Glutamatergic neuron (in vitro differentiated cells): ENCODE results near the gene ADD2. TPM values are rescaled to one million over a fixed set of nuclear protein-coding genes. Genes with fewer than 3 reads are reported as not detected.

Experiments
- DNase-seq: peaks from one replicate; pipeline ENCODE4 v3.0.0; 2022
- H3K27ac Mint-ChIP-seq: one replicate; pipeline ENCODE4 v1.8.0; 2020; ENCODE audit warnings: mild to moderate bottlenecking, mixed read lengths, inconsistent platforms; ENCODE audit not compliant: unreplicated experiment
- H3K27me3 Mint-ChIP-seq: one replicate; pipeline ENCODE4 v1.8.0; 2020; ENCODE audit warnings: mild to moderate bottlenecking, moderate library complexity, mixed read lengths, inconsistent platforms; ENCODE audit not compliant: unreplicated experiment
- H3K36me3 Mint-ChIP-seq: one replicate; pipeline ENCODE4 v1.8.0; 2020; ENCODE audit warnings: mild to moderate bottlenecking, mixed read lengths, inconsistent platforms; ENCODE audit not compliant: unreplicated experiment
- H3K4me1 Mint-ChIP-seq: one replicate; pipeline ENCODE4 v1.8.0; 2020; ENCODE audit warnings: mild to moderate bottlenecking, low read depth, mixed read lengths, inconsistent platforms; ENCODE audit not compliant: unreplicated experiment
- H3K4me3 Mint-ChIP-seq: one replicate; pipeline ENCODE4 v1.8.0; 2020; ENCODE audit warnings: mild to moderate bottlenecking, mixed read lengths, inconsistent platforms; ENCODE audit not compliant: unreplicated experiment
- H3K9me3 Mint-ChIP-seq: one replicate; pipeline ENCODE4 v1.8.0; 2020; ENCODE audit warnings: mild to moderate bottlenecking, moderate library complexity, mixed read lengths, inconsistent platforms; ENCODE audit not compliant: unreplicated experiment
- total RNA-seq: library from RNA; stranded (reverse); fragmentation: NEBNext Ultra II Directional; extraction: Animal tissue kit (Norgen Biotek cat#: 25700); gene quantifications from one replicate; pipeline ENCODE4 v1.2.1, GENCODE V29; 2021; ENCODE audit not compliant: unreplicated experiment
- TF ChIP-seq, protein P1 (sequence below): fragments of 200-600 bp; sonication (generic); IDR thresholded peaks from one replicate; pipeline ENCODE4 v1.5.0; 2021; ENCODE audit not compliant: partially characterized antibody, unreplicated experiment

Gene ADD2
- total RNA-seq, 1 donor from 2014 or later: 373 TPM

DNA sequence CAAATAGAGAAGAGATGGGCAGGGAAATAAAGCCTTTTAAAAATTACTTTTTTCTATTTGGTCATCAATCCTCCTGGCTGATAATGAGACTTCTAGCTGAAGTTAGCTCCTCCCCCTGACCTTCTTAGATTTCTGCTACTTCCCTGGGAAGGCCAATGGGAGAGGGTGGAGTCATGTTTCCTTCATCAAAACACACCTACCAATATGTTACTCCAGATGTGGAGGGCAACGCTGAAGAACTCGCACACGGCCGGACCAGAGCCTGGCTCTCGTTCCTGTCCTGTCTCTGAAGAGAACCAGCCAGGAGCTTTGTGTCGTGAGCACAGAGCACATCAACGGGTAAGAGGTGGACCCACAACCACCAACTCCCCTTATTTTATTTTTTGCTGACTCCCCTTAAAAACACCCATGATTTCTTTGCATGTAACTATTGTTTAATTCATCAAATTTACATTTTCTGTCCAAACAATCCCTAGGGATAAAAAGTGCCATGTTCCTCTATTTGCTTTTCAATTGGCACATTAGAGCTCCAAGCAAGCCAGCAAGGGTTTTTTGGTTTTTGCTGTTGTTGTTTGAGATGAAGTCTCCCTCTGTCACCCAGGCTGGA lies 94.9 kb downstream of the ADD2 start:
- Mint-ChIP-seq H3K4me1 (peaks cover 14% of the 10 kb centered on the region), H3K4me3 (no peak overlapping the region), H3K27me3 (peaks cover 19% of the 10 kb centered on the region), H3K27ac (peak overlapping the region; percentile 49), H3K36me3 (peaks cover 31% of the 10 kb centered on the region), H3K9me3 (peaks cover 27% of the 10 kb centered on the region)
- DNase-seq: no peak
- TF ChIP-seq, protein P1, sequence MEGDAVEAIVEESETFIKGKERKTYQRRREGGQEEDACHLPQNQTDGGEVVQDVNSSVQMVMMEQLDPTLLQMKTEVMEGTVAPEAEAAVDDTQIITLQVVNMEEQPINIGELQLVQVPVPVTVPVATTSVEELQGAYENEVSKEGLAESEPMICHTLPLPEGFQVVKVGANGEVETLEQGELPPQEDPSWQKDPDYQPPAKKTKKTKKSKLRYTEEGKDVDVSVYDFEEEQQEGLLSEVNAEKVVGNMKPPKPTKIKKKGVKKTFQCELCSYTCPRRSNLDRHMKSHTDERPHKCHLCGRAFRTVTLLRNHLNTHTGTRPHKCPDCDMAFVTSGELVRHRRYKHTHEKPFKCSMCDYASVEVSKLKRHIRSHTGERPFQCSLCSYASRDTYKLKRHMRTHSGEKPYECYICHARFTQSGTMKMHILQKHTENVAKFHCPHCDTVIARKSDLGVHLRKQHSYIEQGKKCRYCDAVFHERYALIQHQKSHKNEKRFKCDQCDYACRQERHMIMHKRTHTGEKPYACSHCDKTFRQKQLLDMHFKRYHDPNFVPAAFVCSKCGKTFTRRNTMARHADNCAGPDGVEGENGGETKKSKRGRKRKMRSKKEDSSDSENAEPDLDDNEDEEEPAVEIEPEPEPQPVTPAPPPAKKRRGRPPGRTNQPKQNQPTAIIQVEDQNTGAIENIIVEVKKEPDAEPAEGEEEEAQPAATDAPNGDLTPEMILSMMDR: no peak

DNA sequence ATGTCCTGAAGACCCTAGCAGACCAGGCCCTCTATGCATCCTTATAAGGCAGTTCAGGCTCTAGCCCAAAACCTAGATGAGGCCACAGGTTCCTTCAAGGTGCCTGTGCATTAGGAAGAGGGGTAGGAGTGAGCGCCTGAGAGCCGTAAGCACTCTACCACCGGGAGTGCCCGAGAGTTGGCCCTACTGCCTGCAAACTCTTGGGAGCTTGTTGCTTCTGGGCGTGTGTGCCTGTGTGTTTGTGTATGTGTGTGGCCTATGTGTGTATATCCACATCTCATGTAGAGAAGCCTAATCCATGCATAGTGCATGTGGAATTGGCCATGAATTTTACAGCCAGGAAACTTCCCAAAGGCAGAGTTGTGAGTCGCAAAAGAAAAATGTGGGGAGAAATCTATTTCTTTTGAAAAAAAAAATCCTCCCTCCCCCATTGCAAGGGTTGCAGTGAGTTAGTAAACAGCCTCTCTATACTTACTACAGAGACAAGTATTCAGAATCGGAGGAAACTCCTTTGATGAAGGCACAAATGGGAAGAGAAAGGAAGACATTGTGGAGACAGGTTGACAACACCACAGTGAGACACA lies 96.8 kb downstream of the ADD2 start:
- peaks cover 31% of the 10 kb centered on the region for H3K27me3 Mint-ChIP-seq
- DNase-seq: no peak
- peaks cover 30% of the 10 kb centered on the region for H3K36me3 Mint-ChIP-seq
- H3K27ac Mint-ChIP-seq: no peak overlapping the region
- H3K4me3 Mint-ChIP-seq: no peak overlapping the region
- H3K9me3 Mint-ChIP-seq: peaks cover 30% of the 10 kb centered on the region
- TF ChIP-seq, protein P1: no peak
- H3K4me1 Mint-ChIP-seq: peaks cover 15% of the 10 kb centered on the region

DNA sequence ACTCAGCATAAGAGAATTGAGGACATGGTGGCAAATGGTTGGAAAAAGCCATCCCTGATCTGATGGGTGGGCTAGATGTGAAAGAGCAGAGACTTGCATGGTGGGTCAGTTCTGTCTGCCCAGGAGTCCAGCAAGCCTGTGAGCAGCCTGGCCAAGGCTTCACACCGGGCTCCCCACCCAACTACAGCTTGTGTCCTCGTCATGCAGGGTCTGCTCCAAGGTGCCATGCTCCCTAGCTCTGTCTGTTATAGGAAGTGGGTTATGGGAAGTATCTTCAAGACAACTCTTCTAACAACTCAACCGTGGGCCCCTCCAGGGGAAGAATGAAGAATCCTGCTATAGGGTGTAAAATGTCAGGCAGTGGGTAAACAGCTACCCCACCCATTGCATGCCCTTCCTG lies 97.4 kb downstream of the ADD2 start:
- Mint-ChIP-seq H3K4me1 (peaks cover 15% of the 10 kb centered on the region), H3K27ac (no peak overlapping the region), H3K36me3 (peaks cover 30% of the 10 kb centered on the region), H3K9me3 (peaks cover 29% of the 10 kb centered on the region), H3K4me3 (no peak overlapping the region), H3K27me3 (peaks cover 34% of the 10 kb centered on the region)
- no peak for DNase-seq
- TF ChIP-seq, protein P1: no peak

DNA sequence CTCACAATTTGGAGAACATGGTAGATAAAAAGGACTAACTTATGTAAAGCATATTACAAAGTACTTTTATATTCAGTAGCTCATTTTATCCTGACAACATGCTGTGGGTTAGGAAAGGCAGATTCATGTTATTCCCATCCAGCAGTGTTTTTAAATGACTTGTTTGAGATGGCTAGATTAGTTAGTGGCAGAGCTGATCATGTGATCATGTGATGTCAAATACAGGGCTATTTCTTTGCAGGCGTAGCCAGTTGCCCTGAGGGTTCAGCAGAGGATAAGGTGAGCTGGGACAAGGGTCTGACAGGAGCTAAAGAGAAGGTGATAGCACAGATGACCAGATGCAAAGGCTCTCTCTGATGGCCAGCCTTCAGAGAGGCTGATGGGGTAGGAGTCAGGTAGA lies 97.8 kb downstream of the ADD2 start:
- no peak for DNase-seq
- Mint-ChIP-seq H3K36me3 (peaks cover 30% of the 10 kb centered on the region), H3K9me3 (peaks cover 33% of the 10 kb centered on the region), H3K27me3 (peaks cover 36% of the 10 kb centered on the region), H3K27ac (no peak overlapping the region), H3K4me3 (no peak overlapping the region), H3K4me1 (peaks cover 15% of the 10 kb centered on the region)
- TF ChIP-seq, protein P1: no peak

DNA sequence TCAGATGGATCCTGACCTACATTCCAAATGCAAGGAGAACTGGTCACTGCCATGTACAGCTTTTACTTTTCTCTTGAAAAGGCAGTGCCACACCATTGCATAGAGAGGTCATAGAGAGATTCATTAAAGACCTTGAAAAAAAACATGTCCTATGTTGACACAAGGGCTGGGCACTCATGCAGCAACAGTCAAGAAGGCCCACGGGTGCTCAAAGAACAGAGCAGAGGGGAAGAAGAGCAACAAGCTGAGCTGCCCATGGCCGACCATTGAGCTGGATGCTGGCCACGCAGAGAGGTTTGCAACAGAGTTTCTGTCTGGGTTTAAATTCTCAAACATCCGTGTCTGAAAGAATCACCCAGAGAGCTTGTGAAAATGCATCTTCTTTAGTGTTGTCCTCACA lies 99.1 kb downstream of the ADD2 start:
- no peak for DNase-seq
- H3K36me3 Mint-ChIP-seq: peaks cover 22% of the 10 kb centered on the region
- H3K27me3 Mint-ChIP-seq: peaks cover 34% of the 10 kb centered on the region
- TF ChIP-seq, protein P1: no peak
- H3K27ac Mint-ChIP-seq: no peak overlapping the region
- H3K9me3 Mint-ChIP-seq: peaks cover 34% of the 10 kb centered on the region
- H3K4me1 Mint-ChIP-seq: peaks cover 14% of the 10 kb centered on the region
- peak overlapping the region; percentile 28 for H3K4me3 Mint-ChIP-seq
